Measurements from ENCODE around the gene NAV2.
A peak's percentile ranks its signal among the peaks of the same experiment; 100 is the strongest.
"Not testable (repeated sequence)": the region's sequence is repeated elsewhere in the genome, so short reads cannot be mapped to it uniquely, and the experiment has no call there.

NAV2 gene

DNA sequence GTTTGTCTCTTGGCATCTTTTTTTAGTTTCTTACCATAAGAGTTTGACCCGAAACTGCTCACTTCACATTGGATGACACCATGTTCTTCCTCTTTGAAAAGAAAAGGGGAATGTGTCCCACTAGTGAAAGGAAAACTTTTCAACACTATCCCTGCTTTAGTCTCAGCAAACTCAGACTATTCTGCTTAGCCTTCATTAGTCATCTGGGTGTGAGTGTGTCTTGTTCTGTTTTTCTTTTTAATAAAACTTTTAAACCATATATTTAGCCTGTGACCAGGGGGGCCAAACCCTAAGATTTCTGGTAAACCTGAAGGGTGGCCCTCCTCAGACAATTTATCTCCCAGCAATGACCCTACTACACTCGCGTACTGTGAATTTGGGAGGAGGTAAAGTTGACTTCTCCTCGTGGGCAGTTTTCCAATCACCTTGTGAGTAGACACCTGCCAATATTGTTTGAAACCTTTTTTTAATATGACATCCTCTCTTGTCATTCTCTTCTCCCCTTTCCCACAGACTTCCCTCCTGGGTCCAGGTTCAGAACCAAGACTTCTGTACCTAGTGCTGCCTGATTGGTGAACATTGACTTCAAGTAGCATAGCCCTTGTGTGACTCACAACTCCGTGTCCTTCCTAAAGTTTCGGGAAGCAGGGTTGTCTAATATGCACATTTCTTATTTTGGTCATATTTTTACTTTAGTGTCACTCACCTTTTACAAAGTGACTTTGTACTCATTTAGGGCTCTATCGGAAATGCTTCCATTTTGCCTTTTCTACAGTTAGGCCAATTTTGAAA, 407.7 kb downstream of the NAV2 start:
- Mint-ChIP-seq H3K4me1 (no peaks in the 10 kb centered on the region), H3K9me3 (no peaks in the 10 kb centered on the region), H3K4me3 (no peak overlapping the region), H3K27me3 (ENCODE audit: low read depth, poor library complexity) (peaks cover 2% of the 10 kb centered on the region), H3K36me3 (ENCODE audit: low read depth) (peaks cover 38% of the 10 kb centered on the region), H3K27ac (no peak overlapping the region)
- DNase-seq: no peak
- TF ChIP-seq CTCF (IDR thresholded peaks at IDR 0.05): no peak

DNA sequence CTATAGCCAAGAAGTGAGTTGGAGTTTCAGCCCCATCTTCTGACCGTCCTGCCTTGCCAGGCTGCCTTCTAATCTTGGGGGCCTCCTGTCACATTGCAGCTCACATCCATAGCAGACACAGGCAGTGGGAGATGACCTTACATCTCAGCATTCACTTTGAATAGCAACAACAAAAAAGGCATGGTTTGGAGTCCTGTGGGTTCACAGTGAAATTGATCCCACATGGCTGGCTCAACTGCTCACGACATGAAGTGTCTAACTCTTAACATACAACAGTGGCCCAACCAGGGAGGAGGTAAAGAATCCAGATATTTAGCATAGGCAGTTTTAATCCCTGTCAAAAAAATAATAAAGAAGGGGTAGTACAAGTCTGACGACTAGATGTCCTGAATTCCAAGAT, 409.5 kb downstream of the NAV2 start:
- Mint-ChIP-seq H3K4me1 (no peaks in the 10 kb centered on the region), H3K4me3 (no peak overlapping the region)

GRCh38 chr11:20125927-20126326, 413.3 kb downstream of the NAV2 start:
- Mint-ChIP-seq H3K4me3 (no peak overlapping the region), H3K4me1 (peaks cover 17% of the 10 kb centered on the region), H3K27ac (no peak overlapping the region), H3K36me3 (ENCODE audit: low read depth) (no peaks in the 10 kb centered on the region), H3K9me3 (no peaks in the 10 kb centered on the region), H3K27me3 (ENCODE audit: low read depth, poor library complexity) (peaks cover 10% of the 10 kb centered on the region)
- no peak for TF ChIP-seq CTCF (IDR thresholded peaks at IDR 0.05)
- no peak for DNase-seq

More for the DNA sequence above, 409.5 kb downstream of the NAV2 start:
- no peak for TF ChIP-seq CTCF (IDR thresholded peaks at IDR 0.05)
- Mint-ChIP-seq H3K9me3 (no peaks in the 10 kb centered on the region), H3K36me3 (ENCODE audit: low read depth) (peaks cover 35% of the 10 kb centered on the region), H3K27me3 (ENCODE audit: low read depth, poor library complexity) (peaks cover 5% of the 10 kb centered on the region), H3K27ac (no peak overlapping the region)
- no peak for DNase-seq

DNA sequence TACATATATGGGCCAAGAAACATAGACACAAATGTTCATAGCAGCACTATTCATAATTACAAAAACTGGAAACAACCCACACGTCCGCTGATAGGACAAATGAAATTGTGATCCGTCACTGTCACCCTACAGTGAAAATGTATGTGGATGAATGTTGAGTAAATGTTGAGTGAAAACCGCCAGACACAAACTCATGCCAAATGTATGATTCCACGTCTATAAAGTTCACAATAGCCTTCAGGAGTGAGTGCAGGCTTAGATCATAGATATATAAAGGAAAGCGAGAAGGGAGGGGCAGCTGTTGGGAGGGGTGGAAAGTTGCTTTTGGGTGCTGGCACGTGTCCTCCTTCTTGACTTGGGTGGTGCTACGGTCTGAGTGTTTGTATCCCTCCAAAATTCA, 414.1 kb downstream of the NAV2 start:
- H3K27ac Mint-ChIP-seq: no peak overlapping the region
- DNase-seq: no peak
- no peak overlapping the region for H3K4me3 Mint-ChIP-seq
- no peaks in the 10 kb centered on the region for H3K9me3 Mint-ChIP-seq
- peaks cover 14% of the 10 kb centered on the region for H3K27me3 Mint-ChIP-seq (ENCODE audit: low read depth, poor library complexity)
- no peak for TF ChIP-seq CTCF (IDR thresholded peaks at IDR 0.05)
- no peaks in the 10 kb centered on the region for H3K36me3 Mint-ChIP-seq (ENCODE audit: low read depth)
- H3K4me1 Mint-ChIP-seq: peaks cover 20% of the 10 kb centered on the region

- Mint-ChIP-seq H3K36me3 (ENCODE audit: low read depth) (no peaks in the 10 kb centered on the region), H3K27ac (no peak overlapping the region), H3K4me3 (no peak overlapping the region), H3K27me3 (ENCODE audit: low read depth, poor library complexity) (peaks cover 19% of the 10 kb centered on the region), H3K9me3 (no peaks in the 10 kb centered on the region), H3K4me1 (peaks cover 31% of the 10 kb centered on the region)
- peak; percentile 90 for DNase-seq
- TF ChIP-seq CTCF (IDR thresholded peaks at IDR 0.05): peak; percentile 91
Measured at GRCh38 chr11:20127671-20128527, 415.3 kb downstream of the NAV2 start.

- H3K36me3 Mint-ChIP-seq (ENCODE audit: low read depth); H3K9me3 Mint-ChIP-seq: not testable (repeated sequence)
- H3K27me3 Mint-ChIP-seq (ENCODE audit: low read depth, poor library complexity): peaks cover 19% of the 10 kb centered on the region
Measured at GRCh38 chr11:20128528-20128825, 415.8 kb downstream of the NAV2 start.

More at GRCh38 chr11:20128528-20128825, 415.8 kb downstream of the NAV2 start:
- not testable (repeated sequence) for DNase-seq, H3K4me3 Mint-ChIP-seq, H3K27ac Mint-ChIP-seq
- peaks cover 31% of the 10 kb centered on the region for H3K4me1 Mint-ChIP-seq
